ENCODE results near the gene MFSD12. TPM values are rescaled to one million over a fixed set of nuclear protein-coding genes. Genes with fewer than 3 reads are reported as not detected.
"Not testable (repeated sequence)": the region's sequence is repeated elsewhere in the genome, so short reads cannot be mapped to it uniquely, and the experiment has no call there.

Gene MFSD12
- polyA plus RNA-seq, 1 donor, result 33.7 TPM

GRCh38 chr19:3529299-3529698, 28.1 kb downstream of the MFSD12 start:
- not testable (repeated sequence) for H3K4me1 ChIP-seq (ENCODE audit: control insufficient read depth, insufficient read depth, low read length); H3K9me3 ChIP-seq (ENCODE audit: control insufficient read depth, low read depth, low read length); H3K27me3 ChIP-seq (ENCODE audit: control insufficient read depth, insufficient read depth, low read length); H3K27ac ChIP-seq (ENCODE audit: low read length); H3K4me3 ChIP-seq (ENCODE audit: low read length); DNase-seq
- peaks cover 76% of the 10 kb centered on the region for H3K36me3 ChIP-seq (ENCODE audit: control insufficient read depth, insufficient read depth, low read length)
- 80% methylated on average over 2 of the region's 7 CpGs for WGBS (ENCODE audit: insufficient coverage, low lambda C conversion rate)

- no peaks in the 10 kb centered on the region for H3K4me1 ChIP-seq (ENCODE audit: control insufficient read depth, insufficient read depth, low read length)
- 95% methylated on average over 17 of the region's 20 CpGs for WGBS (ENCODE audit: insufficient coverage, low lambda C conversion rate)
- no peak overlapping the region for H3K27ac ChIP-seq (ENCODE audit: low read length)
- H3K9me3 ChIP-seq (ENCODE audit: control insufficient read depth, low read depth, low read length), result peaks cover 4% of the 10 kb centered on the region
- no peak overlapping the region for H3K4me3 ChIP-seq (ENCODE audit: low read length)
- H3K27me3 ChIP-seq (ENCODE audit: control insufficient read depth, insufficient read depth, low read length), result no peaks in the 10 kb centered on the region
- peaks cover 78% of the 10 kb centered on the region for H3K36me3 ChIP-seq (ENCODE audit: control insufficient read depth, insufficient read depth, low read length)
- no peak for DNase-seq
Observed at GRCh38 chr19:3528539-3529211, 28.7 kb downstream of the MFSD12 start.

DNA sequence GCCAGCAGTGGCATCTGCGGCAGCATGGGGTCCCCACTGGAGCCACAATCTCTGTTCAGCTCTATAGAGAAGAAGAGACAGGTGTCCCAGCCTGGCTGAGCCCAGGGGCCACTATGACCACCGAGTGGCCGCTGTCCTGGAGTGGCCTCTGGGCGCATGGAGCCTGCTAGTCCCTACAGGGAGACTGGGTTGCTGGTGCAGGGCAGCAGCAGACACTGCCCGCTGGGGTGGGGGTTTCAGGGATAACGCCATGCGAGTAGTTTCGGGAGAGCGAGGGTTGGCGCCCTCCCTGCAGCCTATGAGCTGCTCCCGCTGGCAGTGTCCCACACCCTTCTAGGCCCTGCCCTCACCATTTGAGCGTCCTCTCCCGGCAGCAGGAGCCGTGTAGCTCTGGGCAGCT, 29.3 kb downstream of the MFSD12 start:
- no peak overlapping the region for H3K4me3 ChIP-seq (ENCODE audit: low read length)
- no peak for DNase-seq
- peaks cover 4% of the 10 kb centered on the region for H3K9me3 ChIP-seq (ENCODE audit: control insufficient read depth, low read depth, low read length)
- no peak overlapping the region for H3K27ac ChIP-seq (ENCODE audit: low read length)
- no CpG with 5 or more reads among the region's 14 CpGs for WGBS (ENCODE audit: insufficient coverage, low lambda C conversion rate)
- no peaks in the 10 kb centered on the region for H3K4me1 ChIP-seq (ENCODE audit: control insufficient read depth, insufficient read depth, low read length)
- peaks cover 78% of the 10 kb centered on the region for H3K36me3 ChIP-seq (ENCODE audit: control insufficient read depth, insufficient read depth, low read length)
- H3K27me3 ChIP-seq (ENCODE audit: control insufficient read depth, insufficient read depth, low read length), result no peaks in the 10 kb centered on the region

GRCh38 chr19:3527238-3527910, 30.0 kb downstream of the MFSD12 start:
- no peak overlapping the region for H3K4me3 ChIP-seq (ENCODE audit: low read length)
- peaks cover 2% of the 10 kb centered on the region for H3K9me3 ChIP-seq (ENCODE audit: control insufficient read depth, low read depth, low read length)
- no peaks in the 10 kb centered on the region for H3K4me1 ChIP-seq (ENCODE audit: control insufficient read depth, insufficient read depth, low read length)
- no CpG with 5 or more reads among the region's 21 CpGs for WGBS (ENCODE audit: insufficient coverage, low lambda C conversion rate)
- no peak for DNase-seq
- no peak overlapping the region for H3K27ac ChIP-seq (ENCODE audit: low read length)
- no peaks in the 10 kb centered on the region for H3K27me3 ChIP-seq (ENCODE audit: control insufficient read depth, insufficient read depth, low read length)
- peaks cover 77% of the 10 kb centered on the region for H3K36me3 ChIP-seq (ENCODE audit: control insufficient read depth, insufficient read depth, low read length)

GRCh38 chr19:3526507-3527237, 30.7 kb downstream of the MFSD12 start:
- no CpG with 5 or more reads among the region's 28 CpGs for WGBS (ENCODE audit: insufficient coverage, low lambda C conversion rate)
- H3K27ac ChIP-seq (ENCODE audit: low read length), result no peak overlapping the region
- H3K4me3 ChIP-seq (ENCODE audit: low read length), result no peak overlapping the region
- H3K9me3 ChIP-seq (ENCODE audit: control insufficient read depth, low read depth, low read length), result peaks cover 2% of the 10 kb centered on the region
- DNase-seq, result no peak
- H3K4me1 ChIP-seq (ENCODE audit: control insufficient read depth, insufficient read depth, low read length), result no peaks in the 10 kb centered on the region
- H3K36me3 ChIP-seq (ENCODE audit: control insufficient read depth, insufficient read depth, low read length), result peaks cover 73% of the 10 kb centered on the region
- H3K27me3 ChIP-seq (ENCODE audit: control insufficient read depth, insufficient read depth, low read length), result no peaks in the 10 kb centered on the region

DNA sequence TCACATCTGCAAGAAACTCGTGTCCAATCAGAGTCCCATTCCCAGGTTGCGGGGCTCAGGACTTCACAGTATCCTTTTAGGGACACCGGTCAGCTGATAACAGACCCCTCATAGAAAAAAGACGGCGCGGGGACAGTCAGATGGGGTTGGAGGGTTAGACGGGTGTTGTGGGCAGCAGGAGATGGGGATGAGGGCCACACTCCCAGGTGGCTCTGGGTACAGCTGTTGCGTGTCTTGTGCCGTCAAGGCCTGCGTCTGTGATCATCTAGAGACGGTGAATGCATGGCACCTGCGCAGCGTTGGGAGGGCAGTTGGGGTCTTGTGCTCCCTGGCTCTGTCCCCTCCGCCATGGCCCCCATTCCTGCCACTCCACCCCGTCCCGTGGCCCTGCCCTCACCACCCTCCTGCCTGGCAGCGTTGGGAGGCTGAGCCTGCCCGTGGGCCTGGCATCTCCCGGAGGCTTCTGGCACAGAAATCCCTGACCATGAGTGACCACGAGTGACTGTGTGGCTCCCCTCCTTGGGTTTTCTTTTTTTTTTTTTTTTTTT, 32.4 kb downstream of the MFSD12 start:
- WGBS (ENCODE audit: insufficient coverage, low lambda C conversion rate), result no CpG with 5 or more reads among the region's 20 CpGs

DNA sequence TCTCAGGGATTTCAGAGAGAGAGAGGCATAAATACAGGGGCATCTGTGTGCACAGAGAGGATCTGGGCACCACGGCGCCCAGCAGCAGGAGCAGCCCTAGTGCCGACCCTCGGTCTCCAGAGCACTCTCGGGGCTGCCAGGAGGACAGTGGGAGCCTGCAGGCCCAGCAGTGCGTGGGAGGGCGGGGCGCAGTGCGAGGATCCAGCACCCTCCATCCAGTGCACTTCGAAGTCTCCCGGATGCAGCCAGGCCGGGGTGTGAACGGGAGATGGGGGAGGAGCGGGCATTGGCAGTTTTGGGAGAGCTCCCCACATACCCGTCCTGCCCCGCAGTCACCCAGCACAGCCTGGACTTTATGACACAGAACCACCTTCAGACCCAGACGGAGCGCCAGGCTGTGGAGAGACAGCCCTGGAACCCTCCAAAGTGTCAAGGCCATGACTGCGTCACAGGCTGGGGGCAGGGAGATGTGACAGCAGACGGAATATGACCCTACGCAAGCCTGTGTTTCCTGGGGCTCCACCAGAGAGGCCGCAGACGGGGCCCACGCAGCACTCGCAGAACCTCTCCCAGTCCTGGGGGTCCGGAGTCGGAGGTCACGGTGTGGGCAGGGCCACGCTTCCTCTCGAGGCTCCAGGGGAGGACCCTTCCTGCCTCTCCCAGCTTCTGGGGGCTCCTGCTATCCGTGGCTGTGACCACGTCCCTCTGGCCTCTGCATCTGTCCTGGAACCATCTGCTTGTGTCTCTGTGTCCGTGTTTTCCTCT, 33.1 kb downstream of the MFSD12 start:
- Histone ChIP-seq H3K27ac (ENCODE audit: low read length) (no peak overlapping the region), H3K4me1 (ENCODE audit: control insufficient read depth, insufficient read depth, low read length) (peaks cover 9% of the 10 kb centered on the region), H3K4me3 (ENCODE audit: low read length) (no peak overlapping the region), H3K27me3 (ENCODE audit: control insufficient read depth, insufficient read depth, low read length) (no peaks in the 10 kb centered on the region), H3K9me3 (ENCODE audit: control insufficient read depth, low read depth, low read length) (peaks cover 2% of the 10 kb centered on the region), H3K36me3 (ENCODE audit: control insufficient read depth, insufficient read depth, low read length) (peaks cover 75% of the 10 kb centered on the region)
- 93% methylated on average over 2 of the region's 33 CpGs for WGBS (ENCODE audit: insufficient coverage, low lambda C conversion rate)
- DNase-seq, result no peak

More for the DNA sequence above, 32.4 kb downstream of the MFSD12 start:
- Histone ChIP-seq H3K36me3 (ENCODE audit: control insufficient read depth, insufficient read depth, low read length) (peaks cover 68% of the 10 kb centered on the region), H3K9me3 (ENCODE audit: control insufficient read depth, low read depth, low read length) (peaks cover 2% of the 10 kb centered on the region), H3K27me3 (ENCODE audit: control insufficient read depth, insufficient read depth, low read length) (no peaks in the 10 kb centered on the region), H3K27ac (ENCODE audit: low read length) (no peak overlapping the region), H3K4me3 (ENCODE audit: low read length) (no peak overlapping the region), H3K4me1 (ENCODE audit: control insufficient read depth, insufficient read depth, low read length) (peaks cover 8% of the 10 kb centered on the region)
- no peak for DNase-seq

- no peak overlapping the region for H3K27ac ChIP-seq (ENCODE audit: low read length)
- H3K36me3 ChIP-seq (ENCODE audit: control insufficient read depth, insufficient read depth, low read length), result peaks cover 79% of the 10 kb centered on the region
Observed at GRCh38 chr19:3523361-3524077, 33.9 kb downstream of the MFSD12 start.

GRCh38 chr19:3522421-3523360, 34.7 kb downstream of the MFSD12 start:
- Histone ChIP-seq H3K27ac (ENCODE audit: low read length) (no peak overlapping the region), H3K27me3 (ENCODE audit: control insufficient read depth, insufficient read depth, low read length) (no peaks in the 10 kb centered on the region), H3K36me3 (ENCODE audit: control insufficient read depth, insufficient read depth, low read length) (peaks cover 71% of the 10 kb centered on the region), H3K9me3 (ENCODE audit: control insufficient read depth, low read depth, low read length) (no peaks in the 10 kb centered on the region), H3K4me3 (ENCODE audit: low read length) (no peak overlapping the region), H3K4me1 (ENCODE audit: control insufficient read depth, insufficient read depth, low read length) (peaks cover 9% of the 10 kb centered on the region)
- WGBS (ENCODE audit: insufficient coverage, low lambda C conversion rate), result no CpG with 5 or more reads among the region's 40 CpGs
- no peak for DNase-seq

More at GRCh38 chr19:3523361-3524077, 33.9 kb downstream of the MFSD12 start:
- Histone ChIP-seq H3K9me3 (ENCODE audit: control insufficient read depth, low read depth, low read length) (peaks cover 2% of the 10 kb centered on the region), H3K27me3 (ENCODE audit: control insufficient read depth, insufficient read depth, low read length) (no peaks in the 10 kb centered on the region), H3K4me3 (ENCODE audit: low read length) (no peak overlapping the region), H3K4me1 (ENCODE audit: control insufficient read depth, insufficient read depth, low read length) (peaks cover 9% of the 10 kb centered on the region)
- no CpG with 5 or more reads among the region's 21 CpGs for WGBS (ENCODE audit: insufficient coverage, low lambda C conversion rate)
- no peak for DNase-seq

Data from large intestine (tissue), 3 donors.